HEK293 (cell line): Measurements from ENCODE around the gene ERMN.

Experiments
- CTCF ChIP-seq: fragments of 450-650 bp; formaldehyde crosslinking; IDR thresholded peaks from 2 replicates; pipeline ENCODE4 v1.5.1; 2016; ENCODE audit warnings: missing biosample characterization, missing genetic modification characterization
- ZFP69B ChIP-seq: fragments of 450-650 bp; formaldehyde crosslinking; IDR thresholded peaks from 2 replicates; pipeline ENCODE4 v1.5.1; 2016; ENCODE audit warnings: missing biosample characterization, missing genetic modification characterization

- TF ChIP-seq CTCF (no peak), ZFP69B (tag by site-specific recombination) (no peak)
These were observed 35.9 kb upstream of the ERMN start for GRCh38 chr2:157361526-157361925.
